ENCODE data around the gene SNCAIP. TPM values are rescaled to one million over a fixed set of nuclear protein-coding genes. Genes with fewer than 3 reads are reported as not detected.

SNCAIP gene
- total RNA-seq, 1 experiment from 2014 or later = 3.0 TPM

GRCh38 chr5:122454541-122454940, 142.5 kb downstream of the SNCAIP start:
- Mint-ChIP-seq H3K27ac (peak overlapping the region in 2 of 3 experiments; percentile 28 to 52; a peak in 1 of 7 replicates), H3K27me3 (ENCODE audit: low read depth) (no peaks in the 10 kb centered on the region), H3K4me1 (peaks cover 3 to 10% of the 10 kb centered on the region in 2 experiments), H3K36me3 (ENCODE audit: insufficient read depth in 1 of 3, low read depth in 3 of 3) (peaks cover 7 to 8% (median 7%) of the 10 kb centered on the region in 3 experiments; a peak in 3 of 7 replicates), H3K4me3 (no peak overlapping the region), H3K9me3 (no peaks in the 10 kb centered on the region)
- no peaks in the 10 kb centered on the region; the same call in 1 of the 2 replicates for H3K4me1 ChIP-seq (ENCODE audit: insufficient read depth, low read length)
- H4K20me1 ChIP-seq (ENCODE audit: control insufficient read depth, insufficient read depth, insufficient read length) = no peaks in the 10 kb centered on the region
- no peak overlapping the region for H3K14ac ChIP-seq (ENCODE audit: insufficient read depth, low read length)
- H2BK15ac ChIP-seq (ENCODE audit: low read depth, low read length) = no peak overlapping the region
- no peak overlapping the region for H3K4ac ChIP-seq (ENCODE audit: low read depth, low read length)
- no peak overlapping the region for H4K5ac ChIP-seq (ENCODE audit: insufficient read length, low read depth, low read length)
- no peak overlapping the region for H3K56ac ChIP-seq (ENCODE audit: insufficient read length, low read depth, low read length)
- DNase-seq = no peak
- H2AFZ ChIP-seq (ENCODE audit: low read length) = no peak overlapping the region
- no peak overlapping the region for H3T11ph ChIP-seq (ENCODE audit: low read length)
- no peak overlapping the region for H2BK20ac ChIP-seq (ENCODE audit: low read depth, low read length, poor library complexity, severe bottlenecking)
- no peak overlapping the region for H3K9ac ChIP-seq (ENCODE audit: extremely low read depth, insufficient read length, low read length)
- H4K91ac ChIP-seq (ENCODE audit: insufficient read length, low read depth, low read length) = no peak overlapping the region
- H3K23ac ChIP-seq (ENCODE audit: insufficient read length, low read depth, low read length) = no peak overlapping the region
- no peak overlapping the region for H2BK5ac ChIP-seq (ENCODE audit: insufficient read length, low read length)
- no peak overlapping the region for H3K27ac ChIP-seq (ENCODE audit: insufficient read length, low read depth, low read length)
- no peak overlapping the region for H4K8ac ChIP-seq (replicated peaks; ENCODE audit: insufficient read length, low read depth, low read length)
- H3K9me3 ChIP-seq (ENCODE audit: control insufficient read depth, low read depth, low read length) = no peaks in the 10 kb centered on the region
- H2AK5ac ChIP-seq (ENCODE audit: insufficient read length, low read length) = no peak overlapping the region
- H2BK12ac ChIP-seq (ENCODE audit: insufficient read length, low read depth, low read length) = no peak overlapping the region
- no peaks in the 10 kb centered on the region for H3K23me2 ChIP-seq (ENCODE audit: insufficient read length, low read depth, low read length, poor library complexity, severe bottlenecking)
- H3K4me2 ChIP-seq (ENCODE audit: insufficient read depth, insufficient read length, low read length) = no peak overlapping the region
- H2BK120ac ChIP-seq (ENCODE audit: low read depth, low read length, poor library complexity, severe bottlenecking) = no peak overlapping the region
- TF ChIP-seq CTCF (conservative IDR thresholded peaks at IDR 0.05) = no peak
- no peaks in the 10 kb centered on the region for H3K27me3 ChIP-seq (ENCODE audit: insufficient read depth, low read length)
- no peaks in the 10 kb centered on the region for H3K79me1 ChIP-seq (ENCODE audit: insufficient read depth, low read depth, low read length, poor library complexity, severe bottlenecking)
- no peaks in the 10 kb centered on the region for H3K79me2 ChIP-seq (ENCODE audit: insufficient read depth, low read length)
- H3K18ac ChIP-seq (ENCODE audit: insufficient read length, low read depth, low read length) = no peak overlapping the region
